PC-3 (cell line): ENCODE results near the gene CAST. TPM values are rescaled to one million over a fixed set of nuclear protein-coding genes. Genes with fewer than 3 reads are reported as not detected.
A peak's percentile ranks its signal among the peaks of the same experiment; 100 is the strongest.

Experiments used
- ATAC-seq: fragments of 200-7000 bp; cut with Tn5 transposase; 2 replicates; pipeline ENCODE4 v1.9.1; 2020; ENCODE audit warnings: mild to moderate bottlenecking, moderate library complexity
- BruUV-seq: library from RNA; stranded (reverse); fragments of 400-500 nt; replicated peaks from 2 replicates; lab custom pipeline; 2021; lab: Mats Ljungman, UMichigan
- CTCF ChIA-PET: fragments of 300-600 bp; sonication (Branson Sonifier 250); formaldehyde crosslinking; loops from one replicate; lab custom pipeline; 2022; ENCODE audit warnings: antibody characterized with exemption; lab: Charles Lee
- POLR2A ChIA-PET: fragments of 300-600 bp; sonication (Branson Sonifier 250); formaldehyde crosslinking; loops from one replicate; lab custom pipeline; 2022; ENCODE audit warnings: antibody characterized with exemption; ENCODE audit not compliant: unreplicated experiment; lab: Charles Lee
- DNase-seq: peaks from one replicate; pipeline ENCODE4 v3.0.0-alpha.2; 2015
- H2AFZ ChIP-seq: fragments of 300-600 bp; sonication (generic); 2 replicates; pipeline ENCODE4 v1.6.0; 2016; ENCODE audit warnings: antibody characterized with exemption, low read length
- H3F3A ChIP-seq: fragments of 300-600 bp; sonication (generic); one replicate; pipeline ENCODE4 v1.6.0; 2017; ENCODE audit warnings: antibody characterized with exemption, low read length, control low read depth, mild to moderate bottlenecking; ENCODE audit not compliant: unreplicated experiment
- H3K27ac ChIP-seq: fragments of 300-600 bp; sonication (generic); 2 replicates; pipeline ENCODE4 v1.5.1; 2016; ENCODE audit warnings: mild to moderate bottlenecking, low read length
- H3K27me3 ChIP-seq: fragments of 300-600 bp; sonication (generic); 2 replicates; pipeline ENCODE4 v1.6.1; 2016; ENCODE audit warnings: low read length, mixed read lengths
- H3K36me3 ChIP-seq: fragments of 300-600 bp; sonication (generic); 2 replicates; pipeline ENCODE4 v1.6.1; 2016; ENCODE audit warnings: low read depth, mixed run types, low read length, mixed read lengths
- H3K4me1 ChIP-seq: fragments of 300-600 bp; sonication (generic); 2 replicates; pipeline ENCODE4 v1.5.1; 2016; ENCODE audit warnings: low read length; ENCODE audit not compliant: insufficient read depth
- H3K4me2 ChIP-seq: fragments of 300-600 bp; sonication (generic); 2 replicates; pipeline ENCODE4 v1.6.0; 2016; ENCODE audit warnings: low read length
- H3K4me3 ChIP-seq: fragments of 300-600 bp; sonication (generic); 2 replicates; pipeline ENCODE4 v1.5.1; 2016; ENCODE audit warnings: mild to moderate bottlenecking, low read length, mixed read lengths
- H3K79me2 ChIP-seq: fragments of 300-600 bp; sonication (generic); 2 replicates; pipeline ENCODE4 v1.6.1; 2017; ENCODE audit warnings: low read length, mixed read lengths
- H3K9ac ChIP-seq: fragments of 300-600 bp; sonication (generic); 2 replicates; pipeline ENCODE4 v1.6.0; 2016; ENCODE audit warnings: mild to moderate bottlenecking, low read length
- H3K9me2 ChIP-seq: fragments of 300-600 bp; sonication (generic); replicated peaks from 2 replicates; pipeline ENCODE4 v1.6.1; 2016; ENCODE audit warnings: mixed run types, low read length, mixed read lengths
- H3K9me3 ChIP-seq: fragments of 300-600 bp; sonication (generic); 2 replicates; pipeline ENCODE4 v1.6.1; 2016; ENCODE audit warnings: low read length, mixed read lengths
- H4K20me1 ChIP-seq: fragments of 300-600 bp; sonication (generic); 2 replicates; pipeline ENCODE4 v1.6.1; 2016; ENCODE audit warnings: low read length, mixed read lengths
- CTCF ChIP-seq: fragments of 300-600 bp; sonication (generic); conservative IDR thresholded peaks from 2 replicates; pipeline ENCODE4 v1.5.1; 2017; ENCODE audit warnings: antibody characterized with exemption, low read depth, mild to moderate bottlenecking, low read length
- EZH2 ChIP-seq: fragments of 300-600 bp; sonication (generic); IDR thresholded peaks from one replicate; pipeline ENCODE4 v1.6.1; 2017; ENCODE audit warnings: antibody characterized with exemption, mild to moderate bottlenecking, low read length; ENCODE audit not compliant: unreplicated experiment
- EZH2phosphoT487 ChIP-seq: fragments of 300-600 bp; sonication (generic); IDR thresholded peaks from 2 replicates; pipeline ENCODE4 v1.6.1; 2018; ENCODE audit warnings: mild to moderate bottlenecking, antibody characterized with exemption, low read length, borderline replicate concordance
- intact Hi-C: fragments of 100-400 bp; cut with micrococcal nuclease; formaldehyde crosslinking; loops from 2 replicates; pipeline ENCODE4 v1.9.0; 2023
- total RNA-seq: library from RNA; depleted of rRNA; stranded (reverse); fragments of >200 nt; gene quantifications from 2 replicates; pipeline ENCODE4 v1.2.3, GENCODE V29; 2014

CAST gene
- total RNA-seq, 1 experiment from 2014 or later = 73.2 TPM

GRCh38 chr5:96808868-96809558, 146.8 kb downstream of the CAST start:
- TF ChIP-seq CTCF = no peak
- no peak for TF ChIP-seq EZH2
- no peak for TF ChIP-seq EZH2phosphoT487
- H3K9ac ChIP-seq = peak overlapping the region; percentile 98
- DNase-seq (no peak), ATAC-seq (no peak)
- H3K27ac ChIP-seq = no peak overlapping the region
- no peaks in the 10 kb centered on the region for H3K36me3 ChIP-seq
- H3K27me3 ChIP-seq = no peaks in the 10 kb centered on the region
- H2AFZ ChIP-seq = peak overlapping the region; percentile 79
- intact Hi-C loops = loop anchor here (1.0 kb wide), 3 partner anchors 15 to 126 kb away; no protein-coding TSS in a partner anchor
- H3K4me3 ChIP-seq = peak overlapping the region; percentile 90
- peak overlapping the region; percentile 93 for H3K4me2 ChIP-seq
- H4K20me1 ChIP-seq = no peaks in the 10 kb centered on the region
- ChIA-PET CTCF (interaction anchor here (2.2 kb wide), 1 partner anchor 57 kb away, joined by 5 read pairs; no protein-coding TSS in a partner anchor), POLR2A (interaction anchor here (0.7 to 1.6 kb wide), 3 partner anchors 47 to 1298 kb away, joined by 5 to 24 read pairs (median 17); no protein-coding TSS in a partner anchor)
- peaks cover 10% of the 10 kb centered on the region for H3K4me1 ChIP-seq
- 0 out of 2 replicates have a peak, but pooled peaks cover 4% of the 10 kb centered on the region for H3K79me2 ChIP-seq
- H3K9me2 ChIP-seq = no peaks in the 10 kb centered on the region
- H3K9me3 ChIP-seq = no peaks in the 10 kb centered on the region
- H3F3A ChIP-seq = no peaks in the 10 kb centered on the region
- BruUV-seq = no TSS peak

GRCh38 chr5:96809921-96810320, 147.7 kb downstream of the CAST start:
- ChIA-PET POLR2A (interaction anchor here (0.5 to 0.6 kb wide), 2 partner anchors 15 to 1527 kb away, joined by 3 to 4 read pairs; no protein-coding TSS in a partner anchor), CTCF (no interaction called here)
- no TSS peak for BruUV-seq
- no peaks in the 10 kb centered on the region for H3K36me3 ChIP-seq
- no peak overlapping the region for H3K9ac ChIP-seq
- H4K20me1 ChIP-seq = no peaks in the 10 kb centered on the region
- no peak overlapping the region for H3K27ac ChIP-seq
- TF ChIP-seq EZH2 (no peak), CTCF (no peak), EZH2phosphoT487 (no peak)
- DNase-seq (no peak), ATAC-seq (no peak)
- intact Hi-C loops = no loop called here
- H3K9me2 ChIP-seq = no peaks in the 10 kb centered on the region
- no peak overlapping the region for H3K4me2 ChIP-seq
- 0 out of 2 replicates have a peak, but pooled peaks cover 4% of the 10 kb centered on the region for H3K79me2 ChIP-seq
- no peaks in the 10 kb centered on the region for H3F3A ChIP-seq
- H2AFZ ChIP-seq = no peak overlapping the region
- H3K9me3 ChIP-seq = no peaks in the 10 kb centered on the region
- no peaks in the 10 kb centered on the region for H3K27me3 ChIP-seq
- peaks cover 10% of the 10 kb centered on the region for H3K4me1 ChIP-seq
- no peak overlapping the region for H3K4me3 ChIP-seq

DNA sequence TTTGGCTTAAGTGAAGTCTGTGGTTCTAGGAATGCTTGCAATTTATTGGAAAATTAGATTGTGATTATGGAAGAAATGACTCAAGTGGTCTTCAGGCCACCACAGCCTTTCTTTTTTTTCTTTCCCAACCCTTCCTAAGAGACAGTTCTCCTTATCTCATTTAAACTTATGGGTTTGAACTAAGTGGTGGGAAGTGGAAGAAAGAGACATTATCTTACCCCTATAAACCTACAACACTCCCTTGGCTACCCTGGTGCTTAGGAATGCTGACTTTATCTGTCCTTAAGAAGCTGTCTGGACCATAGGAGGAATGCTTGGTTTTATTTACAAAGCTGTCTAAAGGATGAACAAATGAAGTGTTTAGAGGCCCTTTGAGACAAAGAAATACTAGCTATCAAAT, 150.7 kb downstream of the CAST start:
- Histone ChIP-seq H3K9ac (no peak overlapping the region), H3K9me3 (no peaks in the 10 kb centered on the region), H3K9me2 (no peaks in the 10 kb centered on the region), H3K27me3 (no peaks in the 10 kb centered on the region), H3K4me3 (no peak overlapping the region), H2AFZ (no peak overlapping the region), H3K4me2 (no peak overlapping the region), H3K4me1 (peaks cover 6% of the 10 kb centered on the region), H4K20me1 (no peaks in the 10 kb centered on the region), H3K79me2 (no peaks in the 10 kb centered on the region), H3K36me3 (no peaks in the 10 kb centered on the region), H3K27ac (no peak overlapping the region), H3F3A (no peaks in the 10 kb centered on the region)
- no TSS peak for BruUV-seq
- TF ChIP-seq EZH2 (no peak), EZH2phosphoT487 (no peak), CTCF (no peak)
- no peak for DNase-seq
- intact Hi-C loops = no loop called here
- CTCF ChIA-PET = no interaction called here
- ATAC-seq = no peak
- POLR2A ChIA-PET = no interaction called here
